K562 (cell line): ENCODE data around the gene FAM81B. TPM values are rescaled to one million over a fixed set of nuclear protein-coding genes. Genes with fewer than 3 reads are reported as not detected.
A peak's percentile ranks its signal among the peaks of the same experiment; 100 is the strongest.

Experiments used
- ATAC-seq: fragments of 200-7000 bp; cut with Tn5 transposase; 3 replicates; pipeline ENCODE4 v1.9.1; 2020; ENCODE audit warnings: moderate library complexity
- BruUV-seq: library from RNA; stranded (reverse); fragments of 400-500 nt; replicated peaks from 2 replicates; lab custom pipeline; 2021; lab: Mats Ljungman, UMichigan
- CTCF ChIA-PET: fragments of 300-600 bp; formaldehyde crosslinking; extraction: SDS; loops from one replicate; lab custom pipeline; 2021; ENCODE audit warnings: low intra/inter-chr PET ratio; lab: Yijun Ruan, JAX
- POLR2A ChIA-PET: fragments of 300-600, 350-650 bp; sonication (Branson Sonifier 250); formaldehyde crosslinking; extraction: SDS; loops from one replicate; lab custom pipeline; 2021; ENCODE audit warnings: antibody characterized with exemption, inconsistent platforms; lab: Yijun Ruan, JAX
- DNase-seq, 4 experiments: peaks; one replicate each; pipeline versions ENCODE4 v3.0.0 to v3.0.0-alpha.2; 2011 to 2018; ENCODE audit warnings: low spot score in 3 of 4, mixed read lengths in 3 of 4; ENCODE audit errors: extremely low read depth in 1 of 4
- FAIRE-seq: peaks from 2 replicates; lab custom pipeline; 2011; peaks lifted over from hg19 to GRCh38; lab: Jason Lieb, UNC
- H2AFZ ChIP-seq: 2 replicates; pipeline ENCODE4 v1.6.0; 2011; ENCODE audit warnings: low read depth, low read length, control low read depth, inconsistent platforms
- H3K27ac ChIP-seq: fragments of 200-600 bp; 3 replicates; pipeline ENCODE4 v1.8.0; 2011; ENCODE audit warnings: low read depth, mild to moderate bottlenecking, control low read depth, inconsistent platforms, low read length, moderate library complexity, mixed read lengths; ENCODE audit errors: extremely low read depth
- H3K27me3 ChIP-seq, 2 experiments: fragments of 300-600 bp in 1 of 2; 2 replicates in 1 of 2; 3 replicates in 1 of 2; pipeline versions ENCODE4 v1.6.0 to v1.8.0; 2011; ENCODE audit warnings: inconsistent platforms in 2 of 2, low read length in 2 of 2, mild to moderate bottlenecking in 1 of 2, mixed read lengths in 1 of 2, moderate library complexity in 1 of 2; ENCODE audit not compliant: control insufficient read depth in 2 of 2, insufficient read depth in 2 of 2
- H3K36me3 ChIP-seq: fragments of 300-600 bp; 3 replicates; pipeline ENCODE4 v1.8.0; 2011; ENCODE audit warnings: mild to moderate bottlenecking, low read length, inconsistent platforms; ENCODE audit not compliant: control insufficient read depth, insufficient read depth
- H3K4me1 ChIP-seq, 2 experiments: fragments of 200-600 bp in 1 of 2; replicated peaks in 1 of 2; 2 replicates in 1 of 2; 3 replicates in 1 of 2; pipeline versions ENCODE4 v1.5.1 to v1.8.0; 2011; ENCODE audit warnings: inconsistent platforms in 2 of 2, low read length in 2 of 2, mild to moderate bottlenecking in 1 of 2, mixed read lengths in 1 of 2, moderate library complexity in 1 of 2; ENCODE audit not compliant: control insufficient read depth in 2 of 2, insufficient read depth in 2 of 2
- H3K4me2 ChIP-seq: 2 replicates; pipeline ENCODE4 v1.6.1; 2011; ENCODE audit warnings: low read length, control low read depth, inconsistent platforms, mixed read lengths; ENCODE audit not compliant: insufficient read depth
- H3K4me3 ChIP-seq: fragments of 200-600 bp; sonication (generic), shearing (Covaris generic); 2 replicates; pipeline ENCODE4 v1.5.1; 2016; ENCODE audit warnings: control low read depth, inconsistent platforms
- H3K79me2 ChIP-seq: fragments of 200-600 bp; 3 replicates; pipeline ENCODE4 v1.8.0; 2011; ENCODE audit warnings: low read length, inconsistent platforms; ENCODE audit not compliant: control insufficient read depth, insufficient read depth
- H3K9ac ChIP-seq, 2 experiments: 2 replicates each; pipeline versions ENCODE4 v1.6.0 to v1.6.1; 2011; ENCODE audit warnings: low read depth in 2 of 2, low read length in 2 of 2, control low read depth in 1 of 2, inconsistent platforms in 1 of 2, mild to moderate bottlenecking in 1 of 2, mixed read lengths in 1 of 2; ENCODE audit not compliant: insufficient read depth in 1 of 2
- H3K9me1 ChIP-seq: one replicate; pipeline ENCODE4 v1.6.0; 2011; ENCODE audit warnings: inconsistent platforms, mild to moderate bottlenecking, low read length, moderate library complexity; ENCODE audit not compliant: control insufficient read depth, insufficient read depth
- H3K9me3 ChIP-seq: replicated peaks from 2 replicates; pipeline ENCODE4 v1.5.1; 2011; ENCODE audit warnings: low read depth, low read length, inconsistent platforms; ENCODE audit not compliant: control insufficient read depth, insufficient read depth
- H4K20me1 ChIP-seq: replicated peaks from 2 replicates; pipeline ENCODE4 v1.6.1; 2011; ENCODE audit warnings: low read length, inconsistent platforms, mixed read lengths; ENCODE audit not compliant: control insufficient read depth, insufficient read depth
- C11orf30 ChIP-seq: fragments of 450-650 bp; IDR thresholded peaks from 2 replicates; pipeline ENCODE4 v1.6.1; 2016; ENCODE audit warnings: low read depth, mild to moderate bottlenecking
- COPS2 ChIP-seq: fragments of 450-650 bp; conservative IDR thresholded peaks from 2 replicates; pipeline ENCODE4 v1.6.1; 2016; ENCODE audit warnings: mild to moderate bottlenecking, moderate library complexity
- CXXC5 ChIP-seq: fragments of 250-450 bp; sonication (Bioruptor Pico); IDR thresholded peaks from 2 replicates; pipeline ENCODE4 v1.8.0; 2022; ENCODE audit warnings: inconsistent platforms, mild to moderate bottlenecking, moderate library complexity
- EHMT2 ChIP-seq: fragments of 450-650 bp; IDR thresholded peaks from 2 replicates; pipeline ENCODE4 v1.6.1; 2018; ENCODE audit warnings: antibody characterized with exemption
- HDAC6 ChIP-seq: IDR thresholded peaks from 2 replicates; pipeline ENCODE4 v1.6.1; 2012; ENCODE audit warnings: low read depth, mild to moderate bottlenecking, control low read depth, inconsistent platforms, low read length, moderate library complexity
- MAFG ChIP-seq: fragments of 450-650 bp; conservative IDR thresholded peaks from 2 replicates; pipeline ENCODE4 v1.6.1; 2016; ENCODE audit warnings: missing genetic modification characterization, missing compliant biosample characterization
- NCOA1 ChIP-seq: fragments of 450-650 bp; IDR thresholded peaks from 2 replicates; pipeline ENCODE4 v1.6.1; 2016; ENCODE audit warnings: low read depth
- NFE2 ChIP-seq: IDR thresholded peaks from 2 replicates; pipeline ENCODE4 v1.6.1; 2014; ENCODE audit warnings: antibody characterized with exemption, low read depth
- NR2F6 ChIP-seq: fragments of 450-650 bp; formaldehyde crosslinking; IDR thresholded peaks from 2 replicates; pipeline ENCODE4 v1.4.0; 2020; ENCODE audit warnings: mild to moderate bottlenecking
- PHF8 ChIP-seq: fragments of 200-600 bp; sonication (generic); IDR thresholded peaks from 2 replicates; pipeline ENCODE4 v1.6.1; 2012; ENCODE audit warnings: mixed run types, mild to moderate bottlenecking, inconsistent platforms, low read length, moderate library complexity, borderline replicate concordance
- POLR2H ChIP-seq: IDR thresholded peaks from 2 replicates; pipeline ENCODE4 v1.6.1; 2016; ENCODE audit warnings: missing genetic modification characterization, low read depth, mild to moderate bottlenecking, control low read depth, missing compliant biosample characterization, moderate library complexity
- RBFOX2 ChIP-seq: fragments of 200-400 bp; formaldehyde crosslinking; IDR thresholded peaks from 2 replicates; pipeline ENCODE4 v1.6.1; 2017; ENCODE audit warnings: low read depth, mild to moderate bottlenecking, low read length, moderate library complexity
- SMAD2 ChIP-seq: fragments of 150-350 bp; IDR thresholded peaks from 2 replicates; pipeline ENCODE4 v1.6.1; 2014; ENCODE audit warnings: low read depth, mild to moderate bottlenecking, low read length
- TAF7 ChIP-seq: fragments of 450-650 bp; IDR thresholded peaks from 2 replicates; pipeline ENCODE4 v1.6.1; 2016; ENCODE audit warnings: missing genetic modification characterization, missing compliant biosample characterization
- TGIF2 ChIP-seq: sonication (generic); formaldehyde crosslinking; IDR thresholded peaks from 2 replicates; pipeline ENCODE4 v1.8.1; 2022; ENCODE audit warnings: mild to moderate bottlenecking, missing genetic modification reagents, moderate library complexity
- TSC22D4 ChIP-seq: fragments of 450-650 bp; IDR thresholded peaks from 2 replicates; pipeline ENCODE4 v1.6.1; 2016; ENCODE audit warnings: missing genetic modification characterization, missing biosample characterization, control low read depth
- ZBED1 ChIP-seq: IDR thresholded peaks from 2 replicates; pipeline ENCODE4 v1.6.1; 2014
- ZBTB1 ChIP-seq: sonication (generic); formaldehyde crosslinking; IDR thresholded peaks from 2 replicates; pipeline ENCODE4 v1.8.1; 2023; ENCODE audit warnings: missing genetic modification reagents, low read depth, mild to moderate bottlenecking, borderline replicate concordance
- ZNF263 ChIP-seq: sonication (generic); formaldehyde crosslinking; IDR thresholded peaks from 2 replicates; pipeline ENCODE4 v1.8.0; 2022; ENCODE audit warnings: mild to moderate bottlenecking, missing genetic modification reagents, borderline replicate concordance
- ZNF311 ChIP-seq: fragments of 250-450 bp; sonication (Bioruptor Pico); IDR thresholded peaks from 2 replicates; pipeline ENCODE4 v1.4.0; 2020; ENCODE audit warnings: mild to moderate bottlenecking, moderate library complexity
- ZNF644 ChIP-seq: fragments of 200-800 bp; sonication (Bioruptor generic); IDR thresholded peaks from 2 replicates; pipeline ENCODE4 v1.6.1; 2016; ENCODE audit warnings: low read depth, missing genetic modification characterization, missing compliant biosample characterization
- WGBS: fragments of 100-300 bp; shearing (Covaris generic); methylation state at CpG from one replicate; pipeline ENCODE4 v1.1.6; 2016; ENCODE audit warnings: low coverage, mixed read lengths; ENCODE audit not compliant: insufficient coverage; ENCODE audit errors: missing lambda C conversion rate; 5-methylcytosine and 5-hydroxymethylcytosine counted together
- in situ Hi-C: fragments of 300-500 bp; cut with MboI; formaldehyde crosslinking; loops from 4 replicates; pipeline ENCODE4 v1.15.0; 2018; ENCODE audit warnings: inconsistent platforms, mixed read lengths
- intact Hi-C: fragments of 100-400 bp; cut with micrococcal nuclease; formaldehyde crosslinking; loops from 2 replicates; pipeline ENCODE4 v1.14.2; 2022
- polyA plus RNA-seq, 8 experiments: library from polyadenylated mRNA; depleted of rRNA in 4 of 8; stranded (reverse) in 5 of 8; unstranded in 3 of 8; fragments of >200 nt; fragmentation: Nextera tagmentation in 2 of 8; fragmentation: Illumina TruSeq in 1 of 8; extraction: Ambion mirVana in 2 of 8; extraction: Trizol in 1 of 8; gene quantifications; 2 replicates each; pipeline versions ENCODE4 v1.2.1 to v1.2.3, GENCODE V29; 2011 to 2014; ENCODE audit warnings: inconsistent platforms in 1 of 8, missing spikeins in 1 of 8
- total RNA-seq, 7 experiments: library from RNA; depleted of rRNA in 6 of 7; stranded (reverse); fragments of >200 nt in 6 of 7; fragmentation: Illumina TruSeq in 2 of 7; extraction: Trizol in 2 of 7; gene quantifications; 2 replicates each; pipeline versions ENCODE4 v1.2.1 to v1.2.3, GENCODE V29; 2011 to 2021; ENCODE audit warnings: low replicate concordance in 1 of 7
- TF ChIP-seq, protein P1 (sequence below): fragments of 450-650 bp; IDR thresholded peaks from 2 replicates; pipeline ENCODE4 v1.6.1; 2017; ENCODE audit warnings: antibody characterized with exemption
- TF ChIP-seq, protein P2 (sequence below): fragments of 450-650 bp; IDR thresholded peaks from 2 replicates; pipeline ENCODE4 v1.6.1; 2016; ENCODE audit warnings: borderline replicate concordance

Gene FAM81B
- total and polyA plus RNA-seq, 9 of the 15 experiments (the other 6 are each of a cell fraction or from before 2014, with no cell fraction given) = 0.08 to 0.64 (median 0.25) TPM; not detected in 2

DNA sequence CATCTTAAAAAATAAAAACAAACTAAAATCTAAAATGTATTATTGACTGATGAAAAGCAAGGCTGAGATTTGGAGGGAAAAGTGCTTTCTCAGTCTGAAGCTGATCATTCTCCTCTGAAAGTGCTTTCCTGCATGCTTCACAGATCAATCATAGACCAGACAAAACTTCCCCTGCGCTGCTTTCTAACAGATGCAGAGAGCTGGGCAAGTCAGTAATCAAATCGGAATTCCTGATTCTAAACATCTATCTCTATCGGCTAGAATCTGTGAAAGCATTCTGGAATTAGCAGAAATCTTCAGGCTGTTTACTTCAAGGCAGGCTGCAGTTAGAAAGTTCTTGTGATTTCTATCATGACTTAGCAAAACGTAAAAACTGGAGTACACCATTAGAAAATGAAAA lies 15.6 kb upstream of the FAM81B start:
- no peaks in the 10 kb centered on the region for H3K79me2 ChIP-seq
- H3K27ac ChIP-seq = no peak overlapping the region
- no peaks in the 10 kb centered on the region for H3K9me1 ChIP-seq
- ATAC-seq = no peak
- BruUV-seq = no TSS peak
- POLR2A ChIA-PET = no interaction called here
- H3K9me3 ChIP-seq = no peaks in the 10 kb centered on the region
- H3K4me3 ChIP-seq = no peak overlapping the region
- H3K36me3 ChIP-seq = no peaks in the 10 kb centered on the region
- H3K4me1 ChIP-seq = no peaks in the 10 kb centered on the region
- CTCF ChIA-PET = no interaction called here
- intact Hi-C loops (no loop called here), in situ Hi-C loops (no loop called here)
- no peak overlapping the region for H2AFZ ChIP-seq
- no peak overlapping the region for H3K4me2 ChIP-seq
- no peaks in the 10 kb centered on the region for H4K20me1 ChIP-seq
- H3K27me3 ChIP-seq = no peaks in the 10 kb centered on the region
- 4% methylated on average over 4 of the region's 4 CpGs for WGBS
- FAIRE-seq = no peak
- H3K9ac ChIP-seq = no peak overlapping the region
- no peak for DNase-seq
- TF ChIP-seq SMAD2 = no peak
- TF ChIP-seq, protein P1, sequence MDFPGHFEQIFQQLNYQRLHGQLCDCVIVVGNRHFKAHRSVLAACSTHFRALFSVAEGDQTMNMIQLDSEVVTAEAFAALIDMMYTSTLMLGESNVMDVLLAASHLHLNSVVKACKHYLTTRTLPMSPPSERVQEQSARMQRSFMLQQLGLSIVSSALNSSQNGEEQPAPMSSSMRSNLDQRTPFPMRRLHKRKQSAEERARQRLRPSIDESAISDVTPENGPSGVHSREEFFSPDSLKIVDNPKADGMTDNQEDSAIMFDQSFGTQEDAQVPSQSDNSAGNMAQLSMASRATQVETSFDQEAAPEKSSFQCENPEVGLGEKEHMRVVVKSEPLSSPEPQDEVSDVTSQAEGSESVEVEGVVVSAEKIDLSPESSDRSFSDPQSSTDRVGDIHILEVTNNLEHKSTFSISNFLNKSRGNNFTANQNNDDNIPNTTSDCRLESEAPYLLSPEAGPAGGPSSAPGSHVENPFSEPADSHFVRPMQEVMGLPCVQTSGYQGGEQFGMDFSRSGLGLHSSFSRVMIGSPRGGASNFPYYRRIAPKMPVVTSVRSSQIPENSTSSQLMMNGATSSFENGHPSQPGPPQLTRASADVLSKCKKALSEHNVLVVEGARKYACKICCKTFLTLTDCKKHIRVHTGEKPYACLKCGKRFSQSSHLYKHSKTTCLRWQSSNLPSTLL = no peak
- no peak for TF ChIP-seq TAF7
- no peak for TF ChIP-seq CXXC5 (CRISPR knock-in tag)
- 0 out of 2 replicates have a peak, but pooled peaks have one; percentile 17 for TF ChIP-seq C11orf30
- TF ChIP-seq POLR2H = no peak
- TF ChIP-seq HDAC6 = no peak
- TF ChIP-seq COPS2 = no peak
- no peak for TF ChIP-seq PHF8
- TF ChIP-seq TSC22D4 = no peak
- peak; percentile 47; the same call in 1 of the 2 replicates for TF ChIP-seq NFE2
- no peak for TF ChIP-seq EHMT2
- TF ChIP-seq NCOA1 = no peak
- TF ChIP-seq, protein P2, sequence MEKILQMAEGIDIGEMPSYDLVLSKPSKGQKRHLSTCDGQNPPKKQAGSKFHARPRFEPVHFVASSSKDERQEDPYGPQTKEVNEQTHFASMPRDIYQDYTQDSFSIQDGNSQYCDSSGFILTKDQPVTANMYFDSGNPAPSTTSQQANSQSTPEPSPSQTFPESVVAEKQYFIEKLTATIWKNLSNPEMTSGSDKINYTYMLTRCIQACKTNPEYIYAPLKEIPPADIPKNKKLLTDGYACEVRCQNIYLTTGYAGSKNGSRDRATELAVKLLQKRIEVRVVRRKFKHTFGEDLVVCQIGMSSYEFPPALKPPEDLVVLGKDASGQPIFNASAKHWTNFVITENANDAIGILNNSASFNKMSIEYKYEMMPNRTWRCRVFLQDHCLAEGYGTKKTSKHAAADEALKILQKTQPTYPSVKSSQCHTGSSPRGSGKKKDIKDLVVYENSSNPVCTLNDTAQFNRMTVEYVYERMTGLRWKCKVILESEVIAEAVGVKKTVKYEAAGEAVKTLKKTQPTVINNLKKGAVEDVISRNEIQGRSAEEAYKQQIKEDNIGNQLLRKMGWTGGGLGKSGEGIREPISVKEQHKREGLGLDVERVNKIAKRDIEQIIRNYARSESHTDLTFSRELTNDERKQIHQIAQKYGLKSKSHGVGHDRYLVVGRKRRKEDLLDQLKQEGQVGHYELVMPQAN = no peak
- TF ChIP-seq RBFOX2 = no peak
- no peak for TF ChIP-seq ZBTB1 (CRISPR knock-in tag)
- TF ChIP-seq MAFG (tag) = peak; percentile 40; the same call in 1 of the 2 replicates
- no peak for TF ChIP-seq ZNF644 (tag)
- no peak for TF ChIP-seq ZNF263 (CRISPR knock-in tag)
- TF ChIP-seq ZBED1 = no peak
- no peak for TF ChIP-seq NR2F6 (CRISPR knock-in tag)
- TF ChIP-seq ZNF311 (CRISPR knock-in tag) = no peak
- no peak for TF ChIP-seq TGIF2 (CRISPR knock-in tag)
